ENCODE results near the gene PTTG2.

PTTG2 gene

DNA sequence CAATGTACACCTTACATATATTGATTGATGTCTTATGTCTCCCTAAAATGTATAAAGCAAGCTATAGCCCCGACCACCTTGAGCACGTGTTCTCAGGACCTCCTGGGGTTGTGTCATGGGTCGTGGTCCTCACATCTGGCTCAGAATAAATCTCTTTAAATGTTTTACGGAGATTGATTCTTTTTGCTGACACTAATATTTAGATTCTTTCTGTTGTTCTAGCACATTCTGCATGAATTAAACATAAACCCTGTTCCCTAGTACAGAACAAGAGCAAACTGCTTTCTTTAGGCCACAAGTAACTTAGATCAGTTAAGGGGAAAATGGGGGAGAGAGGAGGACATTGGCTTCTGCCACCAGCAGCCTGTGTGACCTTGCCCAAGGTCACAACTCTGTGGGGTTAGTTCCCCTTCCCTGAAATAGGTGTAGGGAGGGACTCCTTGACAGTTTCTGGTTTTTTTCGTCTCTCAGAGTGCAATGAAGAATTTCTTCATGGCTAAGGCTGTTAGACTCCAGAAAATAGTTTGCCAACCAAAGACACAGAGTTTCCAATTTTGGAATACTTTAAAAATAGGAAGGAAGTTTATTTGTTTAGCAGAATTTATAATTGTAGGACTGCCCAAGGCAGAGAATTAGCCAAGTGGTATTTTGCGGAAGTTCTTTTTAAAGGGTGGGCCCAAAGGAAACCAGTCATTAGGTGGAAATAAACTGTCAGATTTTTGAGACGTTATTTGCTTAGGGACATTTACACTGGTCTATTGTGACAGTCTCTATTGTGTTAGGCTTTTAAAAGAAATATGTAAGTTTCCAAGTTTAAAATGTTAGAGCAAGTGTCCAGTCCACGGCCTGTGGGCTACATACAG, 29.4 kb downstream of the PTTG2 start:
- no peaks in the 10 kb centered on the region for H3K9me2 ChIP-seq (replicated peaks; ENCODE audit: insufficient read depth, low read length)
- H4K20me1 ChIP-seq (ENCODE audit: low read depth, low read length) = no peaks in the 10 kb centered on the region
- H3F3A ChIP-seq (ENCODE audit: insufficient read depth) = peaks cover 4% of the 10 kb centered on the region; the same call in 1 of the 2 replicates
- no peaks in the 10 kb centered on the region for H3K9me3 ChIP-seq (ENCODE audit: insufficient read depth, low read length)
- peak overlapping the region; percentile 24 for H2AFZ ChIP-seq (ENCODE audit: low read depth, low read length, severe bottlenecking)
- peak overlapping the region; percentile 10 for H3K4me3 ChIP-seq (ENCODE audit: insufficient read depth, low read length, poor library complexity, severe bottlenecking)
- TF ChIP-seq, protein P1, sequence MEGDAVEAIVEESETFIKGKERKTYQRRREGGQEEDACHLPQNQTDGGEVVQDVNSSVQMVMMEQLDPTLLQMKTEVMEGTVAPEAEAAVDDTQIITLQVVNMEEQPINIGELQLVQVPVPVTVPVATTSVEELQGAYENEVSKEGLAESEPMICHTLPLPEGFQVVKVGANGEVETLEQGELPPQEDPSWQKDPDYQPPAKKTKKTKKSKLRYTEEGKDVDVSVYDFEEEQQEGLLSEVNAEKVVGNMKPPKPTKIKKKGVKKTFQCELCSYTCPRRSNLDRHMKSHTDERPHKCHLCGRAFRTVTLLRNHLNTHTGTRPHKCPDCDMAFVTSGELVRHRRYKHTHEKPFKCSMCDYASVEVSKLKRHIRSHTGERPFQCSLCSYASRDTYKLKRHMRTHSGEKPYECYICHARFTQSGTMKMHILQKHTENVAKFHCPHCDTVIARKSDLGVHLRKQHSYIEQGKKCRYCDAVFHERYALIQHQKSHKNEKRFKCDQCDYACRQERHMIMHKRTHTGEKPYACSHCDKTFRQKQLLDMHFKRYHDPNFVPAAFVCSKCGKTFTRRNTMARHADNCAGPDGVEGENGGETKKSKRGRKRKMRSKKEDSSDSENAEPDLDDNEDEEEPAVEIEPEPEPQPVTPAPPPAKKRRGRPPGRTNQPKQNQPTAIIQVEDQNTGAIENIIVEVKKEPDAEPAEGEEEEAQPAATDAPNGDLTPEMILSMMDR (IDR thresholded peaks at IDR 0.05; ENCODE audit: insufficient read depth, low read length, poor library complexity, severe bottlenecking) = no peak
- TF ChIP-seq EZH2phosphoT487 (conservative IDR thresholded peaks at IDR 0.05; ENCODE audit: low read length) = no peak
- no peaks in the 10 kb centered on the region for H3K27me3 ChIP-seq (ENCODE audit: low read length)
- H3K9ac ChIP-seq (ENCODE audit: low read length) = peak overlapping the region; percentile 33
- H3K36me3 ChIP-seq (ENCODE audit: low read length) = no peaks in the 10 kb centered on the region
- H3K27ac ChIP-seq (ENCODE audit: low read depth, low read length) = peak overlapping the region; percentile 65
- H3K4me2 ChIP-seq (ENCODE audit: low read depth, low read length, poor library complexity, severe bottlenecking) = peak overlapping the region; percentile 58
- peaks cover 14% of the 10 kb centered on the region for H3K79me2 ChIP-seq (ENCODE audit: insufficient read depth, low read length)

DNA sequence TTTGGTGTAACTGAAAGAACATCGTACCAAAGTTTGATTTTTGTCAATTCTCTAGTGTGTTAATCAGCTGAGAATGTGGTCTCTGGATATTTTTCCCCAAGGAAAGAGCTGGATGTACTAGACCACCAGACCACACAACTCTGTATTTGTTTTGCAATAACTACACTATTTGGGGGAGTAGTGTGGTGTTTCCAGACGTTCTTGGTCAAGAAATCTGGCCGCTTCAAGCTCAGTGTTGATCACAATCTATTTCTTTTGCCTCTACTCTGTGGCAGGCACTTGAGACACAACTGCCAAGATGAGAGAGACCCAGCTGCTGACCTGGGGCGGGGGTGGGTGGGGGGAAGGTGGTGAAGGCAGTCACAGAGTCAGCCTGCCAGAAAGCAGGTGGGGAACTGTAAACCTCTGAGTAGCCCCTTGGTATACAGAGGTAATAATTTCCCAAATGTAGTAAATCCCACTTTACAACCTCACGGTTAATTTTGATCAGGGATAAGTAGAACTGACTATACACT, 30.6 kb downstream of the PTTG2 start:
- Histone ChIP-seq H4K20me1 (ENCODE audit: low read depth, low read length) (no peaks in the 10 kb centered on the region), H3K27me3 (ENCODE audit: low read length) (no peaks in the 10 kb centered on the region), H3K79me2 (ENCODE audit: insufficient read depth, low read length) (peaks cover 10% of the 10 kb centered on the region), H3K9me3 (ENCODE audit: insufficient read depth, low read length) (no peaks in the 10 kb centered on the region), H3K4me3 (ENCODE audit: insufficient read depth, low read length, poor library complexity, severe bottlenecking) (no peak overlapping the region), H3F3A (ENCODE audit: insufficient read depth) (peaks cover 4% of the 10 kb centered on the region; the same call in 1 of the 2 replicates), H3K4me2 (ENCODE audit: low read depth, low read length, poor library complexity, severe bottlenecking) (peak overlapping the region; percentile 58), H3K9me2 (replicated peaks; ENCODE audit: insufficient read depth, low read length) (no peaks in the 10 kb centered on the region), H3K9ac (ENCODE audit: low read length) (peak overlapping the region; percentile 33; the same call in 1 of the 2 replicates), H3K27ac (ENCODE audit: low read depth, low read length) (peak overlapping the region; percentile 65), H3K36me3 (ENCODE audit: low read length) (no peaks in the 10 kb centered on the region), H2AFZ (ENCODE audit: low read depth, low read length, severe bottlenecking) (no peak overlapping the region)
- no peak for TF ChIP-seq EZH2phosphoT487 (conservative IDR thresholded peaks at IDR 0.05; ENCODE audit: low read length)
- TF ChIP-seq, protein P1 (IDR thresholded peaks at IDR 0.05; ENCODE audit: insufficient read depth, low read length, poor library complexity, severe bottlenecking) = no peak

DNA sequence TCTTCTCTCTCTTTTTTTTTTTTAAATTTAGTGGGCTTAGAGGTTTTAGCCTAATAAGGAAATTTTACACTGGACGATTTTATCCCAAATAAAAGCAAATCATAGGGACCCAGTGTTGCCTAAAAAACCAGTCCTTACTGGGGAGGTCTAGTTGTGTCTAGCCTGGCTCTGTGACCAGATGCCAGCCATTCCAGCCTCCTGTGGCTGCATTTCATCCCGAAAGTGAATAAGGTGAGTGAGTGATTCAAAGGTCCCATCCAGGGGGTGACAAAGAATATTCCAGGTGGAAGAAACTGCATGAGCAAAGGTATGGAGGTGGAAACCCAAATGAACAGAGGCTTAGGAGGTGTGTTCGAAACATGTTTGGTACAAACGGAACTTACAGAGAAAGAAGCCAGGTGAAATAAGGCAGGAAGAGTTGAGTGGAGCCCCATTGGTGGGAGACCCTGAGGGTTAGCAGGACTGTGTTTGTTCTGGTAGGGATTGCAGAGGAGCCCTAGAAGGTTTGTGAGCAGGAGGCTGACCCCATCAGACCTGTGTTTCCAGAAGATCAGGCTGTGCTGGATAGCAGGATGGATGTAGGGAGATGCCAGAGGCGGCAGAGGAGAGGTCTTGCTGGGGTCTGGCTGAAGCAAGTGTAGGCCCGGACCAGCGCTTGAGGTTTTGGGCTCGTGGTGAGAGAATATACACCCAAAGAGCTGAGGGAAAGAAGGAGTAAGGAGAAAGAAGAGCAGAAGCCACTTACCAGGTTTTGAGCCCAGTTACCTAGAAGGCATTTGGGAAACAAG, 31.6 kb downstream of the PTTG2 start:
- Histone ChIP-seq H3K27ac (ENCODE audit: low read depth, low read length) (peak overlapping the region; percentile 6; the same call in 1 of the 2 replicates), H3K27me3 (ENCODE audit: low read length) (no peaks in the 10 kb centered on the region), H3K9ac (ENCODE audit: low read length) (no peak overlapping the region), H3K9me3 (ENCODE audit: insufficient read depth, low read length) (no peaks in the 10 kb centered on the region), H4K20me1 (ENCODE audit: low read depth, low read length) (no peaks in the 10 kb centered on the region), H2AFZ (ENCODE audit: low read depth, low read length, severe bottlenecking) (no peak overlapping the region), H3K9me2 (replicated peaks; ENCODE audit: insufficient read depth, low read length) (no peaks in the 10 kb centered on the region), H3K4me3 (ENCODE audit: insufficient read depth, low read length, poor library complexity, severe bottlenecking) (no peak overlapping the region), H3K36me3 (ENCODE audit: low read length) (no peaks in the 10 kb centered on the region), H3K4me2 (ENCODE audit: low read depth, low read length, poor library complexity, severe bottlenecking) (no peak overlapping the region), H3K79me2 (ENCODE audit: insufficient read depth, low read length) (peaks cover 8% of the 10 kb centered on the region; the same call in 1 of the 2 replicates), H3F3A (ENCODE audit: insufficient read depth) (peaks cover 4% of the 10 kb centered on the region; the same call in 1 of the 2 replicates)
- TF ChIP-seq, protein P1 (IDR thresholded peaks at IDR 0.05; ENCODE audit: insufficient read depth, low read length, poor library complexity, severe bottlenecking) = no peak
- no peak for TF ChIP-seq EZH2phosphoT487 (conservative IDR thresholded peaks at IDR 0.05; ENCODE audit: low read length)
